GM19328 (cell line): Measurements from ENCODE around the gene DNAH17.

Source experiments
- ATAC-seq: cut with Tn5 transposase; IDR thresholded peaks from one replicate; pipeline ENCODE4 v1.9.1; 2021; ENCODE audit warnings: mild to moderate bottlenecking, moderate library complexity; ENCODE audit not compliant: unreplicated experiment

The DNAH17 gene

DNA sequence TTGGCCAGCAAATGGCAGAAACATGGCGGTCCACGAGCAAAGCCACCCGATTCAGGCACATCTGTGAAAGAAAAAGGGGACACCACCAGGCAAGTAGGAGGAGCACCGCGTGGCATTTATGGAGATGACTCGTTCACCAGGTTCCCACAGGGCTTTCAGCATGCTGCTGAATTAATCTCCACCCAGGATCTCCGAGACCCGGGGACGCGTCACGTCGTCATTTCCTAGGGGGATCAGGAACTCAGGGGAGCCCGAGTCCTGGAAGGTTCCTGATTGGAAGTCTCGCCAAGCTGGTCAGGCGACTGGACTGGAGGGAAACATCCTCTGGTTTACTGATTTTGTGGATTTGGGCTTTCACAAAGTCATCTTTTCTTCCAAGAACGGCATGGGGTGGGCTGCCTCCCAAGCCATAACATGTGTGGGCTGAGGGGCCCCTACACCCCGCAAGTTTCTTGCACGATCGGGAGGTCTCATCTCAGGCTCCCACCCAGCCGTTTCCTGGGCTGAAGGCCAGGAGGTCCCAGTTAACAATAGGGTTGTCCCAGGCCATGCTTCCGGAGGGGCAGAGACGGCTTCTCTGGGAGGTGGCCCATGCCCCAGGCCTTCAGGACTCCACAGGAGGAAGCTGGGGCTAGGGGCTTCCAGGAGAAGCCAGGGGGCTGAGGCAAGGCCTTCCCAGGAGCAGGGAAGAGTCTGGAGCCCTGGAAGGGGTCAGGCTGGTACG, 645 bp downstream of the DNAH17 start:
- no peak for ATAC-seq

- ATAC-seq, result no peak
Observed at GRCh38 chr17:78575899-78576298, 1.3 kb downstream of the DNAH17 start.

- no peak for ATAC-seq
Observed at GRCh38 chr17:78575340-78575739, 1.9 kb downstream of the DNAH17 start.

GRCh38 chr17:78573955-78574354, 3.2 kb downstream of the DNAH17 start:
- no peak for ATAC-seq

- ATAC-seq, result no peak
Observed at GRCh38 chr17:78572239-78573205, 4.7 kb downstream of the DNAH17 start.

- no peak for ATAC-seq
Observed at GRCh38 chr17:78571329-78571728, 5.9 kb downstream of the DNAH17 start.

GRCh38 chr17:78568494-78569115, 8.6 kb downstream of the DNAH17 start:
- ATAC-seq, result no peak

- ATAC-seq, result no peak
Observed at GRCh38 chr17:78567991-78568390, 9.2 kb downstream of the DNAH17 start.

GRCh38 chr17:78566947-78567346, 10.2 kb downstream of the DNAH17 start:
- ATAC-seq, result no peak

- ATAC-seq, result no peak
Observed at GRCh38 chr17:78563189-78564145, 13.7 kb downstream of the DNAH17 start.

GRCh38 chr17:78562734-78563133, 14.5 kb downstream of the DNAH17 start:
- no peak for ATAC-seq

DNA sequence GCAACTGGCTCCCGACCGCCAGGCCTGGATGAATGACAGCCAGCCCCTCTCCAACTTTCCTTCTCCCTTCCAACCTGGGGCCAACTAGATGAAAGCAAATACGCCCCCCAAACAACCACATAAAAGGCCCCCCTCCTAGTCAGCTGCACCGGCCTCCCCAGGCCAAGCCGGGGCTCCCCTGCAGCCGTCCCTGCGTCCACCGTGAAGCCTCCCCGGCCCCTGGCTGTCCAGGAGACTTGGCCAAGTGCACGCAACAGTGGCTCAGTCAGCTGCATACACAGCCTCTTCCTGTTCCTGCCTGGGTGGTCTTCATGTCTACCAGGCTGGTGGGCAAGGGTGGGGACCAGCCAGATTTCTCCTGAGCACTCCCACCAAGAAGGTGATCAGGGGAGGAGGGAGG, 16.0 kb downstream of the DNAH17 start:
- ATAC-seq, result no peak

GRCh38 chr17:78560731-78561130, 16.5 kb downstream of the DNAH17 start:
- ATAC-seq, result no peak

GRCh38 chr17:78559749-78560368, 17.3 kb downstream of the DNAH17 start:
- no peak for ATAC-seq

DNA sequence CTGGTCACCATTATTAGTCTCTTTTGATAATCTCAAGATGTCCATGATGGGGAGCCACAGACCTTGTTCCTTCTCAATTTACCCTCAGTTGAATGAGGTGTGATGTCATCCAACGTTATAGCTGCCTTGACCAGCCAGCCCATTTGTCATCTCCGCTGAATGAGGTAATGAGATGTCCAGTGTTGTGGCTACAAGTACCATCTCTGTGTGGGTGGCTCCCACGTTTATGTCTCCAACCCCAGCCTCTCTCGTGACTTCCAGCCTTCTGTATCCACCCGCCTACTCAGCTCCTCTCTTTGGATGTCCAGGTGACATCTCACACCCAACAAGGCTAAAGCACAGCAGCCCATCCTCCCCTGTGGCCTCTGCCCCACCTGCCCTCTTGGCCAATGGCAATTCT, 18.2 kb downstream of the DNAH17 start:
- no peak for ATAC-seq

GRCh38 chr17:78558181-78558850, 18.9 kb downstream of the DNAH17 start:
- ATAC-seq, result no peak

DNA sequence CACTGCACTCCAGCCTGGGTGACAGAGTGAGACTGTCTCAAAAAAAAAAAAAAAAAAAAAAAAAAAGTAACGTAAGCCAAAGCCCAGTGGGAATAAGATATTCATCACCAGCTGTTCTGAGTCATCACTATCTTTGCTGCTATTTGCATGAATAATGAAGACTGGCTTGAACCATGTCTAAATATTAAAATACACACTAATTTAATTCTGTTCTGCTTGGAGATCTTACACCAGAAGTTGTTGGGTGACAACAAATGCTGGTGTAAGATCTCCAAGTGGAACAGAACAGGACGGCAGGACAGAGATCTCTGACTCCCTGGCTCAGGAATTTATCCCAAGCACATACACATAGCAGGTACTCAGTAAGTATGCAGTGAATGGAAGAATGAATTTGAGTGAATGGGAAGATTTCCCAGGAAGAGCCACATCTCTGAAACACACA, 19.6 kb downstream of the DNAH17 start:
- no peak for ATAC-seq

DNA sequence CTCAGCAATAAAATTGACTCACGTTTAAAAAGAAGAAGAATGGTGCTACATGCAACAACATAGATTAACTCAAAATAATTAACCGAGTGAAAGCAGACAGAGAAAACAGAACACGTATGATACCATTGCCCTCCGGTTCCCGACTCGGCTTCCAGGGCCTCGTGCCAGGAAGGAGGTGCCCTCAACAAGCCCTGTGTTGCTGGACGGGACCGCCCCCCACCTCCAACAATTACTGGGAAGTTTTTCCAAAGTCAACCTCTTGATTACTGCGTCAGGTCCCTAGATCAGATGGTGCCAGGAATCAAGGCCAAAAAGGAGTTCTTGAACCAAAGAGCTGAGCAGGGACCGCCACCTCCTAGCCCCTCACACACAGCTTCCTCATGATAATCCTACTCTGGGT, 20.4 kb downstream of the DNAH17 start:
- no peak for ATAC-seq

- ATAC-seq, result no peak
Observed at GRCh38 chr17:78555746-78556401, 21.3 kb downstream of the DNAH17 start.
